OCI-LY3 (cell line): ENCODE measurements around the gene AKAP12.

Source experiments
- EZH2phosphoT487 ChIP-seq: fragments of 200-600 bp; shearing (Covaris generic); IDR thresholded peaks from 2 replicates; pipeline ENCODE4 v1.6.1; 2018; ENCODE audit warnings: antibody characterized with exemption, mixed run types, low read depth
- TF ChIP-seq, protein P1 (sequence below): fragments of 200-600, 300-600 bp; sonication (generic); IDR thresholded peaks from 2 replicates; pipeline ENCODE4 v1.5.1; 2014; ENCODE audit warnings: antibody characterized with exemption, low read length, low read depth

DNA sequence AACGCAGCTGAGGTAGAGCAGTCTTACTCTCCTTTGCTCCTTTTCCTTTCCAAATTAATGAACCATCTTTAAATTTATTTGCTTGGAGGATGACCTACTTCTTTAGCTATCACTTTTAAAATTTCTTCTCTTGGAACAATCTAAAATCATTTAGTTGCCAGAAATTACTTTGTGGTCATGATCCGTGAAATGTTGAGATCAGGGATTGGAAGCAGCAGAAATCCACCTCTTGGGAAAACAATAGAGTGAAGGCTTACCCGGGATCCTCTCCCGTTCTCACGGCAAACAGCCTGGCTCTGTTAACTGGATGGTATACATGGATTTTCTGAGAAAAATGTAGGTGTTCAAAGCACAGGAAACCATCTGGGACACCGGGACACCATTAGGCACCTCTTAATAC lies 7.7 kb downstream of the AKAP12 start:
- no peak for TF ChIP-seq EZH2phosphoT487
- TF ChIP-seq, protein P1, sequence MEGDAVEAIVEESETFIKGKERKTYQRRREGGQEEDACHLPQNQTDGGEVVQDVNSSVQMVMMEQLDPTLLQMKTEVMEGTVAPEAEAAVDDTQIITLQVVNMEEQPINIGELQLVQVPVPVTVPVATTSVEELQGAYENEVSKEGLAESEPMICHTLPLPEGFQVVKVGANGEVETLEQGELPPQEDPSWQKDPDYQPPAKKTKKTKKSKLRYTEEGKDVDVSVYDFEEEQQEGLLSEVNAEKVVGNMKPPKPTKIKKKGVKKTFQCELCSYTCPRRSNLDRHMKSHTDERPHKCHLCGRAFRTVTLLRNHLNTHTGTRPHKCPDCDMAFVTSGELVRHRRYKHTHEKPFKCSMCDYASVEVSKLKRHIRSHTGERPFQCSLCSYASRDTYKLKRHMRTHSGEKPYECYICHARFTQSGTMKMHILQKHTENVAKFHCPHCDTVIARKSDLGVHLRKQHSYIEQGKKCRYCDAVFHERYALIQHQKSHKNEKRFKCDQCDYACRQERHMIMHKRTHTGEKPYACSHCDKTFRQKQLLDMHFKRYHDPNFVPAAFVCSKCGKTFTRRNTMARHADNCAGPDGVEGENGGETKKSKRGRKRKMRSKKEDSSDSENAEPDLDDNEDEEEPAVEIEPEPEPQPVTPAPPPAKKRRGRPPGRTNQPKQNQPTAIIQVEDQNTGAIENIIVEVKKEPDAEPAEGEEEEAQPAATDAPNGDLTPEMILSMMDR = no peak
